ENCODE measurements around the gene SLCO2B1.

GRCh38 chr11:75205564-75206020 lies 54.7 kb downstream of the SLCO2B1 start:
- TF ChIP-seq EZH2 (IDR thresholded peaks at IDR 0.05; ENCODE audit: insufficient read depth, poor library complexity, severe bottlenecking) (no peak), EZH2phosphoT487 (IDR thresholded peaks at IDR 0.05; ENCODE audit: insufficient read depth, low read depth) (no peak)
